HEK293T (cell line): Measurements from ENCODE around the gene LYRM4.

ENCODE experiments used
- CTCF ChIA-PET: fragments of 350-600 bp; formaldehyde crosslinking; extraction: SDS; loops from one replicate; lab custom pipeline; 2021; ENCODE audit warnings: antibody characterized with exemption, inconsistent platforms; lab: Yijun Ruan, JAX
- POLR2A ChIA-PET: fragments of 350-600 bp; formaldehyde crosslinking; extraction: SDS; loops from one replicate; lab custom pipeline; 2020; ENCODE audit warnings: antibody characterized with exemption, inconsistent platforms; lab: Yijun Ruan, JAX
- DNase-seq: peaks from one replicate; pipeline ENCODE4 v3.0.0; 2012; ENCODE audit warnings: mixed read lengths; ENCODE audit errors: extremely low spot score
- ARNT ChIP-seq: fragments of 450-650 bp; IDR thresholded peaks from 2 replicates; pipeline ENCODE4 v1.6.1; 2017; ENCODE audit warnings: mild to moderate bottlenecking
- BHLHE40 ChIP-seq: fragments of 450-650 bp; IDR thresholded peaks from 2 replicates; pipeline ENCODE4 v1.6.1; 2016; ENCODE audit warnings: mild to moderate bottlenecking, moderate library complexity, borderline replicate concordance
- CTBP1 ChIP-seq: fragments of 450-650 bp; IDR thresholded peaks from 2 replicates; pipeline ENCODE4 v1.6.1; 2016; ENCODE audit warnings: borderline replicate concordance
- ELF4 ChIP-seq: fragments of 450-650 bp; IDR thresholded peaks from 2 replicates; pipeline ENCODE4 v1.6.1; 2017; ENCODE audit warnings: antibody characterized with exemption
- FOXA1 ChIP-seq: fragments of 450-650 bp; IDR thresholded peaks from 2 replicates; pipeline ENCODE4 v1.6.1; 2016; ENCODE audit warnings: mild to moderate bottlenecking
- FOXK2 ChIP-seq: fragments of 450-650 bp; IDR thresholded peaks from 2 replicates; pipeline ENCODE4 v1.6.1; 2016; ENCODE audit warnings: mild to moderate bottlenecking
- FOXM1 ChIP-seq: fragments of 450-650 bp; IDR thresholded peaks from 2 replicates; pipeline ENCODE4 v1.6.1; 2017; ENCODE audit warnings: mild to moderate bottlenecking, borderline replicate concordance
- HDGF ChIP-seq: fragments of 450-650 bp; IDR thresholded peaks from 2 replicates; pipeline ENCODE4 v1.6.1; 2017; ENCODE audit warnings: antibody characterized with exemption, borderline replicate concordance
- L3MBTL2 ChIP-seq: fragments of 450-650 bp; conservative IDR thresholded peaks from 2 replicates; pipeline ENCODE4 v1.6.1; 2016; ENCODE audit warnings: mild to moderate bottlenecking
- LEF1 ChIP-seq: fragments of 450-650 bp; IDR thresholded peaks from 2 replicates; pipeline ENCODE4 v1.6.1; 2017; ENCODE audit warnings: mild to moderate bottlenecking, borderline replicate concordance
- NFRKB ChIP-seq: fragments of 450-650 bp; IDR thresholded peaks from 2 replicates; pipeline ENCODE4 v1.6.1; 2016; ENCODE audit warnings: mild to moderate bottlenecking, moderate library complexity
- SP1 ChIP-seq: fragments of 450-650 bp; IDR thresholded peaks from 2 replicates; pipeline ENCODE4 v1.6.1; 2017
- SUZ12 ChIP-seq: fragments of 450-650 bp; IDR thresholded peaks from 2 replicates; pipeline ENCODE4 v1.6.1; 2016; ENCODE audit warnings: mild to moderate bottlenecking
- TARDBP ChIP-seq: fragments of 450-650 bp; IDR thresholded peaks from 2 replicates; pipeline ENCODE4 v1.6.1; 2016
- ZNF384 ChIP-seq: fragments of 450-650 bp; IDR thresholded peaks from 2 replicates; pipeline ENCODE4 v1.6.1; 2016
- TF ChIP-seq, protein P1 (sequence below): fragments of 450-650 bp; IDR thresholded peaks from 2 replicates; pipeline ENCODE4 v1.6.1; 2016

Gene LYRM4

DNA sequence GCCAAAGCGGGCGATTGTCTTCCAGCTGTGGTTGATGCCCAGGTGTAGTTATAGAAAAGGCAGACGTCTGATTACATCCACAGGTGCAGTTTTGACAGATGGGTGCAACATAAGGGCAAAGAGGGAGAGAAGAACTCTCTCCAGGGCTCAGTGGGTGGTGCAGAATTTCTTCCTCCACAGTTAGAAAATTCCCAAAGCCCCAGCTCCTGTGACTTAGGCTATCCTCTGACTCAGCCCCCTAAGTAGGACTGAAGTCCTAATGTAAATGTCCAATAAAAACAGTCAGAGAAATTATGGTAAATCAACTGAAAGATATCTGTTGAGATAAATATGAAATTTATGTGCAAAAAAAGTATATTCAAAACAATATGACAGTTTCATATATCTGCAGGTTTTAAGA, 31.4 kb downstream of the LYRM4 start:
- TF ChIP-seq, protein P1, sequence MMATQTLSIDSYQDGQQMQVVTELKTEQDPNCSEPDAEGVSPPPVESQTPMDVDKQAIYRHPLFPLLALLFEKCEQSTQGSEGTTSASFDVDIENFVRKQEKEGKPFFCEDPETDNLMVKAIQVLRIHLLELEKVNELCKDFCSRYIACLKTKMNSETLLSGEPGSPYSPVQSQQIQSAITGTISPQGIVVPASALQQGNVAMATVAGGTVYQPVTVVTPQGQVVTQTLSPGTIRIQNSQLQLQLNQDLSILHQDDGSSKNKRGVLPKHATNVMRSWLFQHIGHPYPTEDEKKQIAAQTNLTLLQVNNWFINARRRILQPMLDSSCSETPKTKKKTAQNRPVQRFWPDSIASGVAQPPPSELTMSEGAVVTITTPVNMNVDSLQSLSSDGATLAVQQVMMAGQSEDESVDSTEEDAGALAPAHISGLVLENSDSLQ: no peak
- no peak for TF ChIP-seq NFRKB
- TF ChIP-seq ARNT: no peak
- TF ChIP-seq BHLHE40: no peak
- TF ChIP-seq ZNF384: no peak
- TF ChIP-seq LEF1: no peak
- ChIA-PET CTCF (interaction anchor here (0.6 kb wide), 1 partner anchor 670 kb away, joined by 4 read pairs; no protein-coding TSS in a partner anchor), POLR2A (no interaction called here)
- no peak for DNase-seq

DNA sequence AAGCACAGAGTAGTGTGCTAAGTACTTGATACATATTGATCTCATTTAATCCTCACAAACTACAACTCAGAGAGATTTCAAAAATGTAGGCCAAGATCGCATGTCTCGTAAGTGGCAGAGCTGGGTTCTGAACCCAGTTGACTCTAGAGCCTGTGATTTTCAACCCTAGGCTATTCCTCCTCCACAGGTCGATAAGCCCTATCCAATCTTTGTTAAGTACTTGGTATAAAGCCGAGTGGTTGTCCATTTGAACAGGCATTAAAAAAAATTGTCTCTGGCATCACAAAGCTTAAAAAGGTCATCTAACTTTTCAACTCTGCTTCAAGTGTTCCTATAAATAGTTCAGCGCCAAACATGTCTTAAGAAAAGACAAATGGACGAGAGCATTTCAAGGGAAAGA, 37.4 kb downstream of the LYRM4 start:
- CTCF ChIA-PET: interaction anchor here (0.7 to 0.9 kb wide), 2 partner anchors 9 to 43 kb away, joined by 3 read pairs; no protein-coding TSS in a partner anchor
- no peak for DNase-seq
- TF ChIP-seq TARDBP (no peak), FOXM1 (no peak), HDGF (no peak), BHLHE40 (no peak), CTBP1 (no peak)
- POLR2A ChIA-PET: no interaction called here

DNA sequence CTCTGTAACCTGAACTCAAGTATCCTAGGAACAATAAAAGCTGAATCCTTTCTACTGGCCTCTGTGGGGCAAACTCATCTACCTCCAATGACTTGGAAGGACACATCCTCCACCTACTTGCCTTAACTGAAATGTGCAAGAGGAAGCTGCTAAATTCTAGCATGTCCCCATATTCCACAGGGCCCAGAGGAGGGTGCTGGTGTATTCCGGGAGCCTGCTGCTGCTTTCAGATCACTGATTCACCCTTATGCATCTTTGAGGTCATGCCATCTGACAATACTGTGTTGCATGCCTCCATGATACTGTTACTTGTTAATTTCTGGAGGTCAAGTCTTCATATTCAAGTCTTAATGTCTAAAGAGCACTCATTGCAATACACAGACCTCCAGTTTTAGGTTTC, 40.3 kb downstream of the LYRM4 start:
- no peak for DNase-seq
- no peak for TF ChIP-seq ARNT
- TF ChIP-seq FOXA1: no peak
- CTCF ChIA-PET: interaction anchor here (0.7 kb wide), 1 partner anchor 23 kb away, joined by 3 read pairs; no protein-coding TSS in a partner anchor
- POLR2A ChIA-PET: no interaction called here

DNA sequence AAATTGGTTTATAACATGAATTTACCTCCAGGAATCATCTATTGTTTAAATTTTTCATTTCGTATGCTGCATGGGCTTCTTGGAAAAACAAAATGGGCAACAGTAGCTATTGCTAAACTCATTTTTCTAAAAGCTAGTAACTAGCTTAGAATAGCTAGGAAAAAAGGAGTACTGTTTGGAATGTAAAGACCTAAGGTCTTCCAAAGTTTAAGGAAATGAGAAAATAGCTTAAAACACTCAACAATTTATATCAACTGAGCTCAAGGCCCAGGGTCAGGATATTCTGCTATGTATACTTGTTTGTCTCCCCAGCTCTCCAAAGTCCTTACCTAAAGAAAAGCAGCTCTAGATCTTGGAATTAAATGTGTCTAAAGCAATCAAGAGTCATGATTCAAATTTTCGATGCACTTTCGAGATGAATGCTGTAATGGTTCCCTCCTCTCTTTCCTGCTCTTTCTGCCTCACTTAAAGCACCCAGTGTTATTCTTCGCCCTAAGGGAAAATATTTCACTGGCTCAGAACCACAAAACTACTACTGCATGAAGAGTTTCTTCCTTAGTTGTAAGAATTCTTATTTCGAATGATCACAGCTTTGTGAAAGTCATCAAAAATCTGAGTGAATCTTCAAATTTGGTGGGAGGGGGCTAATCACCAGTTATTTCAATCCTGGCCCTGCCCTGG, 41.6 kb downstream of the LYRM4 start:
- POLR2A ChIA-PET: no interaction called here
- TF ChIP-seq CTBP1 (no peak), ELF4 (no peak), BHLHE40 (no peak), SP1 (no peak), FOXK2 (no peak), ZNF384 (no peak), TARDBP (no peak)
- DNase-seq: no peak
- CTCF ChIA-PET: interaction anchor here (1.5 kb wide), 1 partner anchor 75 kb away, joined by 6 read pairs; no protein-coding TSS in a partner anchor

DNA sequence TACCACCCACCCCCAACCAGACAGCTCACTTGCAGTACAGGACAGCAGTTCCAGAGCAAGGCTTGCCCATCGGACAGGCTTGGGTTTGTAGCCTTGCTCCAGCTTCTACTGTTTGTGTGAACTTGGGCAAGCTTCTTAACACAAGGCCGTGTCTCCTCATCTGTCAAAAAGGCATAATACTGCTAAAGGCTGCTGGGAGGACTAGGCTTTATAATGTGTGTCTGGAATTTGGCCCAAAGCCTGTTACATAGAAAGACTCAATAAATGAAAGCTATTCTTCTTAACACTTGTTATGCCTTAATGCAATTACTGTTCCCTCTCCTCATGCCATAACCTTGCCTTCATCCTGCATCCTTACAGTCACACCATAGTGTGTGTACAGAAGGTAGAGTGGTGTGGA, 43.4 kb downstream of the LYRM4 start:
- TF ChIP-seq FOXK2: no peak
- TF ChIP-seq, protein P1: no peak
- no peak for TF ChIP-seq SUZ12
- no peak for TF ChIP-seq BHLHE40
- no peak for TF ChIP-seq SP1
- no peak for TF ChIP-seq LEF1
- no peak for TF ChIP-seq ZNF384
- no peak for TF ChIP-seq CTBP1
- no peak for TF ChIP-seq FOXM1
- no peak for TF ChIP-seq HDGF
- TF ChIP-seq ELF4: no peak
- TF ChIP-seq TARDBP: no peak
- TF ChIP-seq NFRKB: no peak
- TF ChIP-seq FOXA1: no peak
- no peak for TF ChIP-seq L3MBTL2
- no peak for TF ChIP-seq ARNT
- no peak for DNase-seq
- CTCF ChIA-PET: interaction anchor here (0.6 to 1.5 kb wide), 4 partner anchors 12 to 162 kb away, joined by 3 to 6 read pairs (median 4); no protein-coding TSS in a partner anchor
- POLR2A ChIA-PET: no interaction called here

DNA sequence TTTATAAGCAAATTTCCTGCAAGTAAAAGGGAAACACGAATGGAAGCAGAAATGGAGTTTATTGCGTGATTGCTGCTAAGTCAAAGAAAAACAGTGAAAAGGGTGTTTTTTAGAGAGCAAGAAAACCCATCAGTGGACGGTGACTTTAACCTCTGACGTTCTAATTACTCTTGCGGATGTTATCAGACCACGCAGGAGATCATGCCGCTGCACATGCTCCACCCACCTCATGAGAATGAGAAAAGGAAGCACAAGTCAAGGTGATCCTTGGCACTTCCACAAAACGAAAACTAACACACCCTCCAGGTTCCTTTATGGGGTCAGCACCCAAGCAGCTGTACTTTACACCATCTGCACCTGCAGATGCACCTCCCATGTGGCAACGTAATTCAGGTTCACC, 45.0 kb downstream of the LYRM4 start:
- ChIA-PET POLR2A (no interaction called here), CTCF (no interaction called here)
- no peak for TF ChIP-seq ZNF384
- no peak for TF ChIP-seq L3MBTL2
- no peak for TF ChIP-seq FOXA1
- no peak for TF ChIP-seq ARNT
- TF ChIP-seq, protein P1: no peak
- no peak for TF ChIP-seq NFRKB
- no peak for TF ChIP-seq BHLHE40
- TF ChIP-seq ELF4: no peak
- no peak for TF ChIP-seq FOXM1
- DNase-seq: no peak

DNA sequence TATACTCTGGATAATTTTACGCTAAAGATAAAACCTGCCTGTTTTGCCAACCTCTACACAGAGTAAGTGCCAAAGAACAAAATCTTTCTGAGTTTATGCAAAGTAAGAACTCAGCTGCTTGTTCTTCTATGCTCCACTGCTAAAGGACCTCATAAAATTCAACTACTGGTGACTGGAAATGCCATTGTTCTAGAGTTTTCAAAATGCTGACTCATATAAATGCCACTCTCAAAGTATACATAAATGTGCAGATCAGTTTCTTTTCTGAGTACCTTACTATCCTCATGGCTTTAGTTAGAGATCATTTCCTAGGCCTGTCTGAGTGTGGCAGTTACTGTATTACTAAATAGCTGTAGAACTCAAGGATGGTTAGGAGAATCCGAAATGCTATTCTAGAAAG, 45.6 kb downstream of the LYRM4 start:
- POLR2A ChIA-PET: no interaction called here
- DNase-seq: no peak
- TF ChIP-seq SP1 (no peak), FOXA1 (no peak), FOXK2 (no peak), ELF4 (no peak), FOXM1 (no peak)
- CTCF ChIA-PET: interaction anchor here (1.0 to 1.4 kb wide), 4 partner anchors 67 to 188 kb away, joined by 3 to 6 read pairs (median 4); no protein-coding TSS in a partner anchor
